Fibroblast of lung (primary cell): ENCODE measurements around the gene PSAP. TPM values are rescaled to one million over a fixed set of nuclear protein-coding genes. Genes with fewer than 3 reads are reported as not detected.

ENCODE experiments used
- DNase-seq, 2 donors: peaks; one replicate each; pipeline versions ENCODE4 v3.0.0 to v3.0.0-alpha.2; 2010; ENCODE audit warnings: low read depth in 2 of 2
- H2AFZ ChIP-seq: 2 replicates; pipeline ENCODE4 v1.5.1; 2012; ENCODE audit warnings: low read length, control low read depth, inconsistent platforms
- H3K27ac ChIP-seq: 2 replicates; pipeline ENCODE4 v1.5.1; 2011; ENCODE audit warnings: low read length, control low read depth; ENCODE audit not compliant: insufficient read depth
- H3K27me3 ChIP-seq: 2 replicates; pipeline ENCODE4 v1.5.1; 2011; ENCODE audit warnings: mild to moderate bottlenecking, low read length; ENCODE audit not compliant: control insufficient read depth, insufficient read depth
- H3K36me3 ChIP-seq: 2 replicates; pipeline ENCODE4 v1.5.1; 2011; ENCODE audit warnings: low read length; ENCODE audit not compliant: control insufficient read depth, insufficient read depth
- H3K4me1 ChIP-seq: 2 replicates; pipeline ENCODE4 v1.5.1; 2011; ENCODE audit warnings: low read length; ENCODE audit not compliant: control insufficient read depth, insufficient read depth; ENCODE audit errors: extremely low read depth
- H3K4me2 ChIP-seq: 2 replicates; pipeline ENCODE4 v1.5.1; 2011; ENCODE audit warnings: low read length, control low read depth; ENCODE audit not compliant: insufficient read depth; ENCODE audit errors: extremely low read depth
- H3K4me3 ChIP-seq, 4 experiments: fragments of 200-600 bp in 1 of 4; sonication (generic) in 1 of 4; replicated peaks in 1 of 4; 2 replicates each; pipeline ENCODE4 v1.5.1; 2011 to 2016; ENCODE audit warnings: low read length in 4 of 4, low read depth in 3 of 4, mild to moderate bottlenecking in 3 of 4, control low read depth in 2 of 4, inconsistent platforms in 1 of 4, mixed read lengths in 1 of 4; ENCODE audit not compliant: insufficient read depth in 1 of 4; ENCODE audit errors: control extremely low read depth in 1 of 4
- H3K79me2 ChIP-seq: 2 replicates; pipeline ENCODE4 v1.5.1; 2012; ENCODE audit warnings: mild to moderate bottlenecking, low read length, inconsistent platforms; ENCODE audit not compliant: control insufficient read depth, insufficient read depth
- H3K9ac ChIP-seq: 2 replicates; pipeline ENCODE4 v1.5.1; 2011; ENCODE audit warnings: mild to moderate bottlenecking, low read length, control low read depth; ENCODE audit not compliant: insufficient read depth
- H3K9me3 ChIP-seq: 2 replicates; pipeline ENCODE4 v1.5.1; 2012; ENCODE audit warnings: low read depth, low read length; ENCODE audit not compliant: control insufficient read depth, insufficient read depth
- H4K20me1 ChIP-seq: 2 replicates; pipeline ENCODE4 v1.5.1; 2011; ENCODE audit warnings: low read length; ENCODE audit not compliant: control insufficient read depth, insufficient read depth; ENCODE audit errors: extremely low read depth
- CTCF ChIP-seq, 2 donors: IDR thresholded peaks in 1 of 2; conservative IDR thresholded peaks in 1 of 2; 1 replicate in 1 of 2; 2 replicates in 1 of 2; pipeline ENCODE4 v1.5.1; 2011 to 2012; ENCODE audit warnings: low read length in 2 of 2, control low read depth in 1 of 2, inconsistent platforms in 1 of 2, low read depth in 1 of 2, mild to moderate bottlenecking in 1 of 2
- EZH2 ChIP-seq: IDR thresholded peaks from 2 replicates; pipeline ENCODE4 v1.5.1; 2012; ENCODE audit warnings: low read length, control low read depth, mild to moderate bottlenecking; ENCODE audit errors: missing control alignments
- polyA plus RNA-seq, 2 donors: library from polyadenylated mRNA; depleted of rRNA in 1 of 2; stranded (reverse) in 1 of 2; unstranded in 1 of 2; fragments of >200 nt; gene quantifications; 2 replicates each; pipeline ENCODE4 v1.2.1, GENCODE V29; 2011 to 2012; ENCODE audit warnings: missing spikeins in 1 of 2
- total RNA-seq: library from RNA; depleted of rRNA; stranded (reverse); fragments of >200 nt; gene quantifications from 2 replicates; pipeline ENCODE4 v1.2.1, GENCODE V29; 2014

The PSAP gene
- total and polyA plus RNA-seq, 2 donors (not counting 1 experiment from before 2014, with no cell fraction given) = 1,180 to 1,566 TPM

GRCh38 chr10:71850021-71850742 lies 869 bp downstream of the PSAP start:
- no peaks in the 10 kb centered on the region for H3K27me3 ChIP-seq
- H3K4me1 ChIP-seq = peaks cover 11% of the 10 kb centered on the region
- no peaks in the 10 kb centered on the region for H3K36me3 ChIP-seq
- no peak overlapping the region for H2AFZ ChIP-seq
- peaks cover 57% of the 10 kb centered on the region for H3K79me2 ChIP-seq
- H4K20me1 ChIP-seq = no peaks in the 10 kb centered on the region
- DNase-seq = no peak
- peak overlapping the region; percentile 82 to 99 (median 92) for H3K4me3 ChIP-seq
- H3K9ac ChIP-seq = peak overlapping the region; percentile 94
- TF ChIP-seq CTCF (conservative IDR thresholded peaks at IDR 0.05 in 1 of 2, IDR thresholded peaks at IDR 0.05 in 1 of 2; ENCODE audit: low read depth in 1 of 2, low read length in 2 of 2) = no peak
- TF ChIP-seq EZH2 = no peak
- peak overlapping the region; percentile 83 for H3K4me2 ChIP-seq
- H3K9me3 ChIP-seq = no peaks in the 10 kb centered on the region
- peak overlapping the region; percentile 92 for H3K27ac ChIP-seq

GRCh38 chr10:71849461-71849908 lies 1.6 kb downstream of the PSAP start:
- Histone ChIP-seq H3K9me3 (no peaks in the 10 kb centered on the region), H2AFZ (no peak overlapping the region), H3K4me2 (peak overlapping the region; percentile 83), H3K4me1 (peaks cover 11% of the 10 kb centered on the region), H3K36me3 (no peaks in the 10 kb centered on the region), H3K4me3 (peak overlapping the region; percentile 82 to 99 (median 92)), H4K20me1 (no peaks in the 10 kb centered on the region), H3K79me2 (peaks cover 63% of the 10 kb centered on the region), H3K9ac (no peak overlapping the region), H3K27ac (no peak overlapping the region), H3K27me3 (no peaks in the 10 kb centered on the region)
- DNase-seq = no peak
- TF ChIP-seq EZH2 (no peak), CTCF (conservative IDR thresholded peaks at IDR 0.05 in 1 of 2, IDR thresholded peaks at IDR 0.05 in 1 of 2; ENCODE audit: low read depth in 1 of 2, low read length in 2 of 2) (no peak)

GRCh38 chr10:71848325-71849275 lies 2.5 kb downstream of the PSAP start:
- TF ChIP-seq EZH2 (no peak), CTCF (conservative IDR thresholded peaks at IDR 0.05 in 1 of 2, IDR thresholded peaks at IDR 0.05 in 1 of 2; ENCODE audit: low read depth in 1 of 2, low read length in 2 of 2) (no peak)
- Histone ChIP-seq H3K4me3 (peak overlapping the region in 2 of 4 experiments; percentile 99), H3K4me2 (peak overlapping the region; percentile 83), H3K27ac (no peak overlapping the region), H3K9me3 (no peaks in the 10 kb centered on the region), H2AFZ (no peak overlapping the region), H3K27me3 (no peaks in the 10 kb centered on the region), H4K20me1 (peaks cover 2% of the 10 kb centered on the region), H3K4me1 (peaks cover 11% of the 10 kb centered on the region), H3K9ac (no peak overlapping the region), H3K79me2 (peaks cover 71% of the 10 kb centered on the region), H3K36me3 (no peaks in the 10 kb centered on the region)
- DNase-seq = peak in 1 of 2 donors; percentile 76
